CD4-positive, alpha-beta T cell treated with Interleukin-6 at 100 ng/mL for 8 hours (primary cell): Measurements from ENCODE around the gene HK2.
A peak's percentile ranks its signal among the peaks of the same experiment; 100 is the strongest.
"Not testable (repeated sequence)": the region's sequence is repeated elsewhere in the genome, so short reads cannot be mapped to it uniquely, and the experiment has no call there.

Source experiments
- DNase-seq: peaks from one replicate; pipeline ENCODE4 v3.0.0-alpha.2; 2020; ENCODE audit warnings: mixed read lengths, low spot score

HK2 gene

GRCh38 chr2:74895001-74895400, 61.1 kb downstream of the HK2 start:
- DNase-seq, result no peak

GRCh38 chr2:74896232-74896631, 62.3 kb downstream of the HK2 start:
- no peak for DNase-seq

GRCh38 chr2:74900225-74900624, 66.3 kb downstream of the HK2 start:
- DNase-seq, result not testable (repeated sequence)

GRCh38 chr2:74902281-74902860, 68.4 kb downstream of the HK2 start:
- no peak for DNase-seq

- DNase-seq, result no peak
Observed at GRCh38 chr2:74906395-74906794, 72.5 kb downstream of the HK2 start.

- DNase-seq, result not testable (repeated sequence)
Observed at GRCh38 chr2:74907560-74907959, 73.6 kb downstream of the HK2 start.

GRCh38 chr2:74908748-74909444, 75.0 kb downstream of the HK2 start:
- DNase-seq, result no peak

GRCh38 chr2:74910245-74910644, 76.3 kb downstream of the HK2 start:
- no peak for DNase-seq

GRCh38 chr2:74911061-74911460, 77.1 kb downstream of the HK2 start:
- no peak for DNase-seq

GRCh38 chr2:74915743-74916142, 81.8 kb downstream of the HK2 start:
- DNase-seq, result no peak

GRCh38 chr2:74916394-74916793, 82.5 kb downstream of the HK2 start:
- DNase-seq, result no peak

GRCh38 chr2:74917702-74918619, 84.0 kb downstream of the HK2 start:
- DNase-seq, result no peak

GRCh38 chr2:74919827-74920226, 85.9 kb downstream of the HK2 start:
- peak; percentile 67 for DNase-seq

- no peak for DNase-seq
Observed at GRCh38 chr2:74921236-74921736, 87.4 kb downstream of the HK2 start.

GRCh38 chr2:74922592-74923227, 88.8 kb downstream of the HK2 start:
- no peak for DNase-seq

- DNase-seq, result no peak
Observed at GRCh38 chr2:74924463-74925265, 90.7 kb downstream of the HK2 start.

GRCh38 chr2:74925361-74925786, 91.4 kb downstream of the HK2 start:
- DNase-seq, result no peak

GRCh38 chr2:74927621-74928020, 93.7 kb downstream of the HK2 start:
- no peak for DNase-seq

- DNase-seq, result no peak
Observed at GRCh38 chr2:74930811-74931486, 97.0 kb downstream of the HK2 start.

- DNase-seq, result no peak
Observed at GRCh38 chr2:74931940-74932339, 98.0 kb downstream of the HK2 start.

- DNase-seq, result no peak
Observed at GRCh38 chr2:74935975-74936391, 102.1 kb downstream of the HK2 start.
